ENCODE results near the gene CACNA1D. TPM values are rescaled to one million over a fixed set of nuclear protein-coding genes. Genes with fewer than 3 reads are reported as not detected.

Gene CACNA1D
- total RNA-seq, 2 experiments from 2014 or later: not detected

- POLR2A ChIA-PET: no interaction called here
- CTCF ChIA-PET: no interaction called here
- H3K4me1 Mint-ChIP-seq (ENCODE audit: low read depth): no peaks in the 10 kb centered on the region
- H3K9me3 Mint-ChIP-seq: no peaks in the 10 kb centered on the region
- peaks cover 3% of the 10 kb centered on the region for H3K27me3 Mint-ChIP-seq
- DNase-seq: no peak
- H3K4me3 Mint-ChIP-seq: no peak overlapping the region
- intact Hi-C loops (cut with micrococcal nuclease): no loop called here
- no peak overlapping the region for H3K27ac Mint-ChIP-seq
- TF ChIP-seq CTCF (IDR thresholded peaks at IDR 0.05): no peak
- ATAC-seq: no peak
- H3K36me3 Mint-ChIP-seq (ENCODE audit: low read depth): no peaks in the 10 kb centered on the region
These were observed 301.6 kb downstream of the CACNA1D start for GRCh38 chr3:53795789-53796560.

- H3K4me3 Mint-ChIP-seq: no peak overlapping the region
- no peaks in the 10 kb centered on the region for H3K36me3 Mint-ChIP-seq (ENCODE audit: low read depth)
- peaks cover 3% of the 10 kb centered on the region for H3K27me3 Mint-ChIP-seq
- H3K9me3 Mint-ChIP-seq: no peaks in the 10 kb centered on the region
- ChIA-PET POLR2A (no interaction called here), CTCF (no interaction called here)
- no peaks in the 10 kb centered on the region for H3K4me1 Mint-ChIP-seq (ENCODE audit: low read depth)
- no peak for ATAC-seq
- no peak for DNase-seq
- TF ChIP-seq CTCF (IDR thresholded peaks at IDR 0.05): no peak
- intact Hi-C loops (cut with micrococcal nuclease): no loop called here
- H3K27ac Mint-ChIP-seq: no peak overlapping the region
These were observed 303.7 kb downstream of the CACNA1D start for GRCh38 chr3:53798144-53798543.

- Mint-ChIP-seq H3K9me3 (no peaks in the 10 kb centered on the region), H3K27ac (no peak overlapping the region), H3K4me3 (no peak overlapping the region), H3K27me3 (peaks cover 3% of the 10 kb centered on the region), H3K36me3 (ENCODE audit: low read depth) (no peaks in the 10 kb centered on the region), H3K4me1 (ENCODE audit: low read depth) (no peaks in the 10 kb centered on the region)
- ATAC-seq (no peak), DNase-seq (no peak)
- no peak for TF ChIP-seq CTCF (IDR thresholded peaks at IDR 0.05)
- intact Hi-C loops (cut with micrococcal nuclease): no loop called here
- POLR2A ChIA-PET: no interaction called here
- CTCF ChIA-PET: no interaction called here
These were observed 305.0 kb downstream of the CACNA1D start for GRCh38 chr3:53799338-53799865.

- no peaks in the 10 kb centered on the region for H3K4me1 Mint-ChIP-seq (ENCODE audit: low read depth)
- CTCF ChIA-PET: no interaction called here
- H3K36me3 Mint-ChIP-seq (ENCODE audit: low read depth): no peaks in the 10 kb centered on the region
- ATAC-seq (no peak), DNase-seq (no peak)
- H3K4me3 Mint-ChIP-seq: no peak overlapping the region
- H3K27me3 Mint-ChIP-seq: peaks cover 3% of the 10 kb centered on the region
- TF ChIP-seq CTCF (IDR thresholded peaks at IDR 0.05): no peak
- H3K9me3 Mint-ChIP-seq: no peaks in the 10 kb centered on the region
- no peak overlapping the region for H3K27ac Mint-ChIP-seq
- POLR2A ChIA-PET: no interaction called here
- intact Hi-C loops (cut with micrococcal nuclease): no loop called here
These were observed 305.9 kb downstream of the CACNA1D start for GRCh38 chr3:53800041-53800906.

- Mint-ChIP-seq H3K4me3 (no peak overlapping the region), H3K4me1 (ENCODE audit: low read depth) (no peaks in the 10 kb centered on the region), H3K27me3 (peaks cover 2% of the 10 kb centered on the region), H3K36me3 (ENCODE audit: low read depth) (no peaks in the 10 kb centered on the region), H3K9me3 (no peaks in the 10 kb centered on the region), H3K27ac (no peak overlapping the region)
- no peak for TF ChIP-seq CTCF (IDR thresholded peaks at IDR 0.05)
- intact Hi-C loops (cut with micrococcal nuclease): no loop called here
- no peak for ATAC-seq
- no peak for DNase-seq
- ChIA-PET POLR2A (no interaction called here), CTCF (no interaction called here)
These were observed 306.9 kb downstream of the CACNA1D start for GRCh38 chr3:53801319-53801718.

All from activated CD8-positive, alpha-beta T cell treated with anti-CD3 and anti-CD28 coated beads for 36 hours (primary cell).